Measurements from ENCODE around the gene ADH1A.
A peak's percentile ranks its signal among the peaks of the same experiment; 100 is the strongest.
"Not testable (repeated sequence)": the region's sequence is repeated elsewhere in the genome, so short reads cannot be mapped to it uniquely, and the experiment has no call there.

ADH1A gene

GRCh38 chr4:99290848-99291786, at the start of gene ADH1A:
ADH1A (minus strand) TSS chr4:99290985; CDS start chr4:99290914, 71 bp downstream.
- no peak for DNase-seq (ENCODE audit: low spot score)

GRCh38 chr4:99339172-99339571, 48.4 kb upstream of the ADH1A start:
- DNase-seq (ENCODE audit: low spot score): no peak

GRCh38 chr4:99336553-99336952, 45.8 kb upstream of the ADH1A start:
- DNase-seq (ENCODE audit: low spot score): no peak

- no peak for DNase-seq (ENCODE audit: low spot score)
Measured at GRCh38 chr4:99334880-99335279, 44.1 kb upstream of the ADH1A start.

- DNase-seq (ENCODE audit: low spot score): no peak
Measured at GRCh38 chr4:99330648-99331047, 39.9 kb upstream of the ADH1A start.

- DNase-seq (ENCODE audit: low spot score): no peak
Measured at GRCh38 chr4:99329876-99330275, 39.1 kb upstream of the ADH1A start.

- DNase-seq (ENCODE audit: low spot score): peak; percentile 83
Measured at GRCh38 chr4:99324979-99325378, 34.2 kb upstream of the ADH1A start.

GRCh38 chr4:99324361-99324760, 33.6 kb upstream of the ADH1A start:
- DNase-seq (ENCODE audit: low spot score): no peak

GRCh38 chr4:99323756-99324155, 33.0 kb upstream of the ADH1A start:
- peak; percentile 29 for DNase-seq (ENCODE audit: low spot score)

- DNase-seq (ENCODE audit: low spot score): no peak
Measured at GRCh38 chr4:99321241-99322191, 30.7 kb upstream of the ADH1A start, which contains the start of gene ADH1B. ADH1B (minus strand) TSS chr4:99321401; CDS start chr4:99321331, 70 bp downstream.

- DNase-seq (ENCODE audit: low spot score): not testable (repeated sequence)
Measured at GRCh38 chr4:99317811-99318210, 27.0 kb upstream of the ADH1A start.

- DNase-seq (ENCODE audit: low spot score): no peak
Measured at GRCh38 chr4:99317354-99317753, 26.6 kb upstream of the ADH1A start.

GRCh38 chr4:99315839-99316238, 25.1 kb upstream of the ADH1A start:
- DNase-seq (ENCODE audit: low spot score): no peak

- no peak for DNase-seq (ENCODE audit: low spot score)
Measured at GRCh38 chr4:99314211-99314610, 23.4 kb upstream of the ADH1A start.

GRCh38 chr4:99310389-99310788, 19.6 kb upstream of the ADH1A start:
- no peak for DNase-seq (ENCODE audit: low spot score)

GRCh38 chr4:99305638-99306400, 15.0 kb upstream of the ADH1A start:
- no peak for DNase-seq (ENCODE audit: low spot score)

- DNase-seq (ENCODE audit: low spot score): no peak
Measured at GRCh38 chr4:99301376-99302164, 10.8 kb upstream of the ADH1A start.

- DNase-seq (ENCODE audit: low spot score): peak; percentile 80
Measured at GRCh38 chr4:99300934-99301333, 10.1 kb upstream of the ADH1A start.

GRCh38 chr4:99293357-99293756, 2.6 kb upstream of the ADH1A start:
- DNase-seq (ENCODE audit: low spot score): no peak

GRCh38 chr4:99285387-99285786, 5.4 kb downstream of the ADH1A start:
- no peak for DNase-seq (ENCODE audit: low spot score)

- no peak for DNase-seq (ENCODE audit: low spot score)
Measured at GRCh38 chr4:99282731-99283130, 8.1 kb downstream of the ADH1A start.

Data from GM03348 (cell line).